CD4-positive, CD25-positive, alpha-beta regulatory T cell (primary cell): ENCODE measurements around the gene DEPDC7. TPM values are rescaled to one million over a fixed set of nuclear protein-coding genes. Genes with fewer than 3 reads are reported as not detected.
"Not testable (repeated sequence)": the region's sequence is repeated elsewhere in the genome, so short reads cannot be mapped to it uniquely, and the experiment has no call there.

Experiments
- ATAC-seq, 2 donors: fragments of 150-1000 bp; cut with Tn5 transposase; one replicate each; pipeline ENCODE4 v1.10.0; 2021; ENCODE audit warnings: low read depth in 2 of 2, moderate number of reproducible peaks in 2 of 2, moderate library complexity in 1 of 2
- DNase-seq, 3 donors: peaks; one replicate each; pipeline versions ENCODE4 v3.0.0 to v3.0.0-alpha.2; 2012 to 2022; ENCODE audit warnings: mixed read lengths in 1 of 3
- H3K27ac ChIP-seq: one replicate; pipeline ENCODE4 v1.7.0; 2013; ENCODE audit warnings: mild to moderate bottlenecking, low read length; ENCODE audit not compliant: insufficient read depth, poor library complexity, severe bottlenecking
- H3K27me3 ChIP-seq: one replicate; pipeline ENCODE4 v1.7.0; 2013; ENCODE audit warnings: low read length; ENCODE audit not compliant: control insufficient read depth, insufficient read depth
- H3K36me3 ChIP-seq: one replicate; pipeline ENCODE4 v1.7.0; 2013; ENCODE audit warnings: mild to moderate bottlenecking, low read length, moderate library complexity; ENCODE audit not compliant: control insufficient read depth, insufficient read depth
- H3K4me1 ChIP-seq: 2 replicates; pipeline ENCODE4 v1.7.0; 2013; ENCODE audit warnings: mild to moderate bottlenecking, low read length; ENCODE audit not compliant: insufficient read depth, control insufficient read depth, poor library complexity, severe bottlenecking
- H3K4me3 ChIP-seq: one replicate; pipeline ENCODE4 v1.7.0; 2013; ENCODE audit warnings: low read depth, mild to moderate bottlenecking, low read length, moderate library complexity
- H3K9me3 ChIP-seq, 2 experiments: 1 replicate in 1 of 2; 2 replicates in 1 of 2; pipeline ENCODE4 v1.7.0; 2013; ENCODE audit warnings: low read length in 2 of 2, mild to moderate bottlenecking in 1 of 2, moderate library complexity in 1 of 2; ENCODE audit not compliant: control insufficient read depth in 2 of 2
- H3K27ac Mint-ChIP-seq, 3 donors: one replicate each; pipeline ENCODE4 v1.8.0; 2020 to 2022; ENCODE audit warnings: mild to moderate bottlenecking in 3 of 3, mixed read lengths in 3 of 3, moderate library complexity in 2 of 3
- H3K27me3 Mint-ChIP-seq: one replicate; pipeline ENCODE4 v1.8.0; 2022; ENCODE audit warnings: mild to moderate bottlenecking, mixed read lengths
- H3K36me3 Mint-ChIP-seq: one replicate; pipeline ENCODE4 v1.8.0; 2020; ENCODE audit warnings: mixed read lengths
- H3K4me1 Mint-ChIP-seq, 4 donors: one replicate each; pipeline ENCODE4 v1.8.0; 2020 to 2022; ENCODE audit warnings: mixed read lengths in 4 of 4, mild to moderate bottlenecking in 1 of 4
- H3K4me3 Mint-ChIP-seq, 4 donors: one replicate each; pipeline ENCODE4 v1.8.0; 2020 to 2022; ENCODE audit warnings: mild to moderate bottlenecking in 4 of 4, mixed read lengths in 4 of 4, moderate library complexity in 3 of 4
- H3K9me3 Mint-ChIP-seq, 7 donors: one replicate each; pipeline ENCODE4 v1.8.0; 2020 to 2022; ENCODE audit warnings: mixed read lengths in 7 of 7, mild to moderate bottlenecking in 3 of 7, moderate library complexity in 2 of 7
- polyA plus RNA-seq, 4 donors: library from polyadenylated mRNA; unstranded; fragments of 300-500 nt; fragmentation: Illumina TruSeq; gene quantifications; one replicate each; pipeline ENCODE4 v1.2.3, GENCODE V29; 2021
- total RNA-seq: library from RNA; stranded (reverse); gene quantifications from one replicate; pipeline ENCODE4 v1.2.3, GENCODE V29; 2022

The DEPDC7 gene
- total and polyA plus RNA-seq, 5 donors from 2014 or later: 0.60 to 1.5 (median 0.75) TPM

DNA sequence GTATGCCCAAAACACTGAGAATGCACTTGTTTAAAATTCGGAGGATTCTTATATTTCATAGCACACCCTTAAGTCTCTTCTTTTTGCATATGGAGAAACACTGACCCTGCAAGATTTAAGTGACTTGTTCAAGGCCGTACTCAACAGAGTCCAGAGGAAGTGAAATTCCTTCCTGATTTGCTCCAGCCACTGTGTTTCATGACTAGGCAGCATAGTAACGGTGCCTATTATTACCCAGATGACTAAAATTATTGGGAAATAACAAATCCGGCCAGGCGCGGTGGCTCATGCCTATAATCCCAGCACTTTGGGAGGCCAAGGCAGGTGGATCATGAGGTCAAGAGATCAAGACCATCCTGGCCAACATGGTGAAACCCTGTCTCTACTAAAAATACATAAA, 33.0 kb downstream of the DEPDC7 start:
- H3K36me3 ChIP-seq: peaks cover 16% of the 10 kb centered on the region
- not testable (repeated sequence) for H3K9me3 Mint-ChIP-seq, H3K4me3 Mint-ChIP-seq, H3K27me3 ChIP-seq, H3K4me1 ChIP-seq, H3K4me3 ChIP-seq, H3K9me3 ChIP-seq, ATAC-seq, H3K27me3 Mint-ChIP-seq, H3K27ac ChIP-seq, H3K27ac Mint-ChIP-seq, DNase-seq
- peaks cover 19% of the 10 kb centered on the region for H3K36me3 Mint-ChIP-seq
- H3K4me1 Mint-ChIP-seq: peaks cover 7 to 20% (median 8%) of the 10 kb centered on the region in 4 donors

- not testable (repeated sequence) for H3K9me3 Mint-ChIP-seq, H3K27me3 Mint-ChIP-seq, H3K4me3 Mint-ChIP-seq, H3K27me3 ChIP-seq, H3K27ac Mint-ChIP-seq, ATAC-seq, H3K4me1 ChIP-seq, H3K4me3 ChIP-seq, H3K9me3 ChIP-seq, DNase-seq, H3K27ac ChIP-seq
- H3K36me3 ChIP-seq: peaks cover 17% of the 10 kb centered on the region
- Mint-ChIP-seq H3K4me1 (peaks cover 7 to 20% (median 8%) of the 10 kb centered on the region in 4 donors), H3K36me3 (peaks cover 17% of the 10 kb centered on the region)
These were observed 34.1 kb downstream of the DEPDC7 start for GRCh38 chr11:33049565-33050408.

- DNase-seq (no peak), ATAC-seq (no peak)
- Mint-ChIP-seq H3K4me3 (no peak overlapping the region), H3K27me3 (no peaks in the 10 kb centered on the region), H3K36me3 (peaks cover 10% of the 10 kb centered on the region), H3K4me1 (peaks cover 7 to 12% (median 8%) of the 10 kb centered on the region in 4 donors), H3K9me3 (no peaks in the 10 kb centered on the region), H3K27ac (no peak overlapping the region)
- Histone ChIP-seq H3K4me3 (no peak overlapping the region), H3K9me3 (no peaks in the 10 kb centered on the region), H3K27me3 (no peaks in the 10 kb centered on the region), H3K27ac (no peak overlapping the region), H3K36me3 (peaks cover 16% of the 10 kb centered on the region), H3K4me1 (no peaks in the 10 kb centered on the region)
These were observed 36.6 kb downstream of the DEPDC7 start for GRCh38 chr11:33052231-33052630.

GRCh38 chr11:33055375-33055774, 39.7 kb downstream of the DEPDC7 start:
- Mint-ChIP-seq H3K36me3 (peaks cover 11% of the 10 kb centered on the region), H3K4me3 (no peak overlapping the region), H3K27ac (no peak overlapping the region), H3K27me3 (no peaks in the 10 kb centered on the region), H3K4me1 (peaks cover 2 to 6% (median 5%) of the 10 kb centered on the region in 4 donors), H3K9me3 (no peaks in the 10 kb centered on the region)
- H3K36me3 ChIP-seq: peaks cover 42% of the 10 kb centered on the region
- no peaks in the 10 kb centered on the region for H3K4me1 ChIP-seq
- H3K27ac ChIP-seq: no peak overlapping the region
- H3K9me3 ChIP-seq: no peaks in the 10 kb centered on the region
- H3K27me3 ChIP-seq: no peaks in the 10 kb centered on the region
- DNase-seq (no peak), ATAC-seq (no peak)
- H3K4me3 ChIP-seq: no peak overlapping the region

DNA sequence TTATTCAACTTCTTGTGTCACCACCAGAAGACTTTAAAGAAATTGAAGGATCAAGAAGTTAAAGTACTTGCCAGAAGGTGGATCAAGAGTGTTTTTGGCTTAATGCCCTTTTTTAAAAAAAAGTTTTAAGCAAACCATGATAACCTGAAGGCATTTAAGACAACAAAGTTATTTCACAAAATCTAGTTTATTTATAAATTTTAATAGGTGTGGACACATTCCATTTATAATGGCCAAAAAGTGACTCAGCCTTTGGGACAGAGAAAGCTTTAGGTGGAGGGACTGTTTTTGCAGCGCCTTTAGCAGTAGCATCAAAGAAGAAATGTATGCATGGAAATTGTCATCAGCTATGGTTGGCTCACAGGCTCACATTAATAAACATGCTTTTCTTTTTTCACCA, 41.6 kb downstream of the DEPDC7 start:
- Mint-ChIP-seq H3K4me1 (peaks cover 0 to 6% (median 3%) of the 10 kb centered on the region in 4 donors), H3K27me3 (no peaks in the 10 kb centered on the region), H3K27ac (no peak overlapping the region), H3K4me3 (no peak overlapping the region), H3K9me3 (no peaks in the 10 kb centered on the region), H3K36me3 (peaks cover 16% of the 10 kb centered on the region)
- H3K9me3 ChIP-seq: no peaks in the 10 kb centered on the region
- H3K4me1 ChIP-seq: no peaks in the 10 kb centered on the region
- H3K4me3 ChIP-seq: no peak overlapping the region
- no peak for DNase-seq
- no peaks in the 10 kb centered on the region for H3K27me3 ChIP-seq
- no peak for ATAC-seq
- H3K27ac ChIP-seq: no peak overlapping the region
- peaks cover 54% of the 10 kb centered on the region for H3K36me3 ChIP-seq

DNA sequence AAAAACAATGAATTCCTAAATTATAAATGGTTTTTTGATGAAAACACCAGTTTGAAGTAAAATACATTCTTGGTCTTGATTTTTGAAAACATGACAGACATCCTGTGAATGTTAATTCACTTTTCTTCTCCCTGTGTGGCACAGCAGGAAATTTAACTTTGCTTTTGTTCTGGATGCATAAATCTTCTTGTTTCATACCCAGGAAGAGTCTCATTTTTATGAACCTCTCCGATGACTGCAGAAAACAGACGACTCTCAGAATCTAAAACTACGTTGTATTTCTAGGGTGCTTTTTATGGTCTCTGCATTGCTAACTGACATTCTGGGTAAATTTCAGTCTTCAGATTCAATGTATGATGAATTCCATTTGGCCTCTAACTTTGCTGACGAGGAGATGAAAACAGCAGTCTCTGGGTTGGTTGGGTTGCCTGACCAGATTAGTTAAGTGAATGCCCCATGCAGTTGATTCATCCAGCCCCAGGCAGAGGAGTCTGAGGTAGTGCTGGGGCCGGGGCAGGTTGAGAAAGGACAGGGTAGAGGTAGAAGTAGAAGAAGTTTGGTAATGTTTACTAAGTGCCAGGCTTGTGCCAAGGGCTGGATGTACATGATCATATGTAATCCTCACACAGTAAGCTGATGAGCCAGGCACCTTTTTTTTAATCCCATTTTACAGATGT, 43.8 kb downstream of the DEPDC7 start:
- Mint-ChIP-seq H3K36me3 (peaks cover 26% of the 10 kb centered on the region), H3K27me3 (no peaks in the 10 kb centered on the region), H3K9me3 (no peaks in the 10 kb centered on the region), H3K27ac (peak overlapping the region in 2 of 3 donors; percentile 49 to 59), H3K4me3 (no peak overlapping the region), H3K4me1 (peaks cover 6 to 17% (median 14%) of the 10 kb centered on the region in 4 donors)
- DNase-seq (no peak), ATAC-seq (no peak)
- Histone ChIP-seq H3K27ac (no peak overlapping the region), H3K36me3 (peaks cover 60% of the 10 kb centered on the region), H3K27me3 (no peaks in the 10 kb centered on the region), H3K4me3 (no peak overlapping the region), H3K9me3 (no peaks in the 10 kb centered on the region), H3K4me1 (no peaks in the 10 kb centered on the region)

GRCh38 chr11:33060271-33060670, 44.6 kb downstream of the DEPDC7 start:
- Mint-ChIP-seq H3K9me3 (no peaks in the 10 kb centered on the region), H3K27me3 (no peaks in the 10 kb centered on the region), H3K36me3 (peaks cover 29% of the 10 kb centered on the region), H3K27ac (peak overlapping the region; percentile 59 to 79 (median 76)), H3K4me1 (peaks cover 6 to 23% (median 17%) of the 10 kb centered on the region in 4 donors), H3K4me3 (no peak overlapping the region)
- ATAC-seq: no peak
- Histone ChIP-seq H3K27me3 (no peaks in the 10 kb centered on the region), H3K36me3 (peaks cover 59% of the 10 kb centered on the region), H3K27ac (no peak overlapping the region), H3K9me3 (no peaks in the 10 kb centered on the region), H3K4me3 (no peak overlapping the region), H3K4me1 (no peaks in the 10 kb centered on the region)
- DNase-seq: no peak
